H7 (cell line): ENCODE results near the gene CEP70. TPM values are rescaled to one million over a fixed set of nuclear protein-coding genes. Genes with fewer than 3 reads are reported as not detected.
A peak's percentile ranks its signal among the peaks of the same experiment; 100 is the strongest.
"Not testable (repeated sequence)": the region's sequence is repeated elsewhere in the genome, so short reads cannot be mapped to it uniquely, and the experiment has no call there.

Experiments
- DNase-seq: peaks from one replicate; pipeline ENCODE4 v3.0.0; 2012
- H3K27me3 ChIP-seq: 2 replicates; pipeline ENCODE4 v1.6.0; 2011; ENCODE audit warnings: mild to moderate bottlenecking, low read length; ENCODE audit not compliant: control insufficient read depth, insufficient read depth
- H3K36me3 ChIP-seq: replicated peaks from 2 replicates; pipeline ENCODE4 v1.5.1; 2011; ENCODE audit warnings: low read length; ENCODE audit not compliant: control insufficient read depth, insufficient read depth
- H3K4me3 ChIP-seq: 2 replicates; pipeline ENCODE4 v1.5.1; 2011; ENCODE audit warnings: low read depth, mild to moderate bottlenecking, control low read depth, low read length, moderate library complexity; ENCODE audit not compliant: insufficient read depth
- total RNA-seq: library from RNA; depleted of rRNA; stranded (reverse); fragments of >200 nt; shearing (Covaris generic); gene quantifications from 2 replicates; pipeline ENCODE4 v1.2.3, GENCODE V29; 2014; rRNA removed

The CEP70 gene, protein sequence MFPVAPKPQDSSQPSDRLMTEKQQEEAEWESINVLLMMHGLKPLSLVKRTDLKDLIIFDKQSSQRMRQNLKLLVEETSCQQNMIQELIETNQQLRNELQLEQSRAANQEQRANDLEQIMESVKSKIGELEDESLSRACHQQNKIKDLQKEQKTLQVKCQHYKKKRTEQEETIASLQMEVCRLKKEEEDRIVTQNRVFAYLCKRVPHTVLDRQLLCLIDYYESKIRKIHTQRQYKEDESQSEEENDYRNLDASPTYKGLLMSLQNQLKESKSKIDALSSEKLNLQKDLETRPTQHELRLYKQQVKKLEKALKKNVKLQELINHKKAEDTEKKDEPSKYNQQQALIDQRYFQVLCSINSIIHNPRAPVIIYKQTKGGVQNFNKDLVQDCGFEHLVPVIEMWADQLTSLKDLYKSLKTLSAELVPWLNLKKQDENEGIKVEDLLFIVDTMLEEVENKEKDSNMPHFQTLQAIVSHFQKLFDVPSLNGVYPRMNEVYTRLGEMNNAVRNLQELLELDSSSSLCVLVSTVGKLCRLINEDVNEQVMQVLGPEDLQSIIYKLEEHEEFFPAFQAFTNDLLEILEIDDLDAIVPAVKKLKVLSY
- total RNA-seq: 19.6 and 37.8 TPM in 2 replicates

DNA sequence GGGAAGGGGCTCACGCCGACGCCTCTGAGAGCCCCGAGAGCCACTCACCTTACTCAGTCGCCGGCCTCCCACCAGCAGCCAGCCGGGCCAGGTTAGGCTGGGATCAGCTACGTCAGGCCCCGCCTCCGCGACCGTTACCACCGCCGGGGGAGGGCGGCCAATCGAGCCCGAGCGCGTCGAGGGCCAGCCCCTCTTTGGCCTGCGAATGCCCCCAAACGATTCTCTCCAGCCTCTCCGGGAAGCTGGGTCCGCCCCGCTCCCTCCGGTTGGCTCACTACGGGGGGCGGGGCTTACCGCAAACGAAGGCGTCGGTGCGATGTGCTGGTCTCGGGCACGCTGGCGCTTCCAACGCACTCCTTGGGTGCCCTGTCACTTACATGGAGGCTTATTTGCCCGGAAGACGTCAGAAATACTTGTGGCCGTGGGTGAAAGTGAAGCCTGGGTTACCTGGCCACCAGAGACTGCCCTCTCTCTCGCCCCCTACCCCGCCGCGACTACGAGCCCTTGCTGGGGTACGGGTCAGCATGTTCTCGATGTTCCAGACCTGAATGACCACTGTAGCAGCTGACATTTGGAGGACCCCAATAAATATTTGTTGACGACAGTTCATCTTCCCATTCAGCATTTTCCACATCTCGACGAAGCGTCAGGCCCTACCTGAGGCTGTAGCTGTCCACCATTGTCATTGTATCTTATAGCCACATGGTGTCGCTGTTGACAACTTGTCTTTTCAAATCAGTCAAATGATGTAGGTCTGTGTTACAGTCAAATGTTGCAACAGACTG, at the start of gene CEP70:
TSS of gene CEP70 (minus strand) at position 111 of the 785 bp plus-strand sequence. CDS start 21,333 bp downstream, outside the sequence.
- peak within 1 kb of the TSS; percentile 67 for H3K4me3 ChIP-seq
- H3K27me3 ChIP-seq: no peaks in the 10 kb centered on the region
- no peaks in the 10 kb centered on the region; the same call in 1 of the 2 replicates for H3K36me3 ChIP-seq
- DNase-seq: peak; percentile 94

DNA sequence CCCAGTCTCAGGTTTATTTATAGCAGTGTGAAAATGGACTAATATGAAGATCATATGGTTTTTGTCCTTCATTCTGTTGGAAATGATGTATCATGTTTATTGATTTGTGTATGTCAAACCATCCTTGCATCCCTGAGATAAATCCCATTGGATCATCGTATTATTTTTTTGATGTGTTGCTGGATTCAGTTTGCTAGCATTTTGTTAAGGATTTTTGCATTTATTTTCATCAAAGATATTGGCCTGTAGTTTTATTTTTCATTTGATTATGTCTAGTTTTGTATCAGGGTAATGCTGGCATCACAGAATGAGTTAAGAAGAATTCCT, 48.8 kb upstream of the CEP70 start:
- no peak for DNase-seq
- H3K36me3 ChIP-seq: no peaks in the 10 kb centered on the region
- no peaks in the 10 kb centered on the region for H3K27me3 ChIP-seq
- H3K4me3 ChIP-seq: no peak overlapping the region

DNA sequence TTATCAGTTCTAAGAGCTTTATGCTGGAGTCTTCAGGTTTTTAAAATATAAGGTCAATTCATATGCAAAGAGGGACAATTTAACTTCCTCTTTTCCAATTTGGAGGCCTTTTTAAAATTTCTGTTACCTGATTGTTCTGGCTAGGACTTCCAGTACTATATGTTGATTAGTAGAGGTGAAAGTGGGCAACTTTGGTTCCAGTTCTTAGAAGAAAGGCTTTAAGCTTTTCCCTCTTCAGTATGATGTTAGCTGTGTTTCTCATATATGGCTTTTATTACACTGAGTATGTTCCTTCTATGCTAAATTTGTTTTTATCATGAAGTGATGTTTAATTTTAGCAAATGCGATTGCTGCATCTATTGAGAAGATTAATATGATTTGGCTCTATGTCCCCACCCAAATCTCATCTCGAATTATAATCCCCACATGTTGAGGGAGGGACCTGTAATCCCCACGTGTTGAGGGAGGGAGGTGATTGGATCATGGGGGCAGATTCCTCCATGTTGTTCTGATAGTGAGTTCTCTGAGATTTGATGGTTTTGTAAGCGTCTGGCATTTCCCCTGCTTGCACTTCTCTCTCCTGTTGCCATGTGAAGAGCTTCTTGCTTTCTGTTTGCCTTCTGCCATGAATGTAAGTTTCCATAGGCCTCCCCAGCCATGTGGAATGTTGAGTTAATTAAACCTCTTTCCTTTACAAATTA, 48.3 kb upstream of the CEP70 start:
- no peak for DNase-seq
- no peaks in the 10 kb centered on the region for H3K36me3 ChIP-seq
- H3K4me3 ChIP-seq: no peak overlapping the region
- no peaks in the 10 kb centered on the region for H3K27me3 ChIP-seq

DNA sequence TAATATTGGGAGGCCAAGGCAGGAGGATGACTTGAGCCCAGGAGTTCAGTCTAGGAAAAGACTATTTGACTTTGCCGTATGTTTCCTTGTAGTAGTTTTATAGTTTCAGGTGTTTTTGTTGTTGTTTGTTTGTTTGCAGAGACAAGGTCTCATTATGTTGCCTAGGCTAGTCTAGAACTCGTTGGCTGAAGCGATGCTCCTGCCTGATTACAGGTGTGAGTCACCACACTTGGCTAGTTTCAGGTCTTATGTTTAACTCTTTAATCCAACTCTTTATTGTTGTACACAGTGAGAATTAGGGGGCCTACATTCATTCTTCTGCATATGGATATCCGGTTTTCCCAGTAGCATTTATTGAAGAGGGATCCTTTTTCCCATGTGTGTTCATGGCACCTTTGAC, 46.5 kb upstream of the CEP70 start:
- H3K36me3 ChIP-seq: no peaks in the 10 kb centered on the region
- H3K4me3 ChIP-seq: no peak overlapping the region
- H3K27me3 ChIP-seq: no peaks in the 10 kb centered on the region
- DNase-seq: no peak

DNA sequence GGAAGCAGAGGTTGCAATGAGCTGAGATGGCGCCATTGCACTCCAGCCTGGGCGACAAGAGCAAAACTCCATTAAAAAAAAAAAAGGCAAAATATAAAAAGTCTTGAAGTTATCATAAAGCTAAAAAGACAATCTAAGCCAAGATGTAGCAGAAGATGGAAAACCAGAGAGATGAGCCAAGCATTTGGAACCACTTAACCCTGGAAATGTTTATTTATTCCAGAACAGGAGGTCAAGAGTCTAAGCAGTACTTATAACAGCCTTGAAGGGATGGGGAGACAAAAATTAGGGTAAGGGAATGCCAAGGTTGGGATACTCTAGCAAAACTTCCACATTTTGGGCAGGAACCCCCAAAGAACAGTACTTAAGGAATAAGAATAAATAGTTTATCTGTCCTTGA, 44.6 kb upstream of the CEP70 start:
- DNase-seq: no peak
- H3K4me3 ChIP-seq: no peak overlapping the region
- no peaks in the 10 kb centered on the region for H3K27me3 ChIP-seq
- no peaks in the 10 kb centered on the region for H3K36me3 ChIP-seq

DNA sequence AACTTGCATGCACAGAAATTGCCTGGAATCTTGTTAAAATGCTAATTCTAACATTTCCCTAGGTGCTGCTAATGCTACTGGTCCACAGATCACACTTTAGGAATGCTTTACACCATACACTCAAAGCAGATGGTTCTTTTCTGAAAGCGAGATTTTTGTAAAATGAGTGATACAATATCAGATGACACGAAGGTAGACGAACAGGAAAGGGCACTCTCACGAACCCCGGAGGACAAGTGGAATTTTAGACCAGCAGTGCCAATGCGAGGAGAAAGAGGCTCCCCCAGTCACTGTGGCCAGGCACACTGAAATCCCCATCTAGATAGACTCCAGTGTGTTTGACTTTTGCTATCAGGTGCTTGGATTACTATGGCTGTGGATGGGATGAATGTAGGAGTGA, 35.5 kb upstream of the CEP70 start:
- DNase-seq: no peak
- no peaks in the 10 kb centered on the region for H3K36me3 ChIP-seq
- H3K4me3 ChIP-seq: no peak overlapping the region
- no peaks in the 10 kb centered on the region for H3K27me3 ChIP-seq

DNA sequence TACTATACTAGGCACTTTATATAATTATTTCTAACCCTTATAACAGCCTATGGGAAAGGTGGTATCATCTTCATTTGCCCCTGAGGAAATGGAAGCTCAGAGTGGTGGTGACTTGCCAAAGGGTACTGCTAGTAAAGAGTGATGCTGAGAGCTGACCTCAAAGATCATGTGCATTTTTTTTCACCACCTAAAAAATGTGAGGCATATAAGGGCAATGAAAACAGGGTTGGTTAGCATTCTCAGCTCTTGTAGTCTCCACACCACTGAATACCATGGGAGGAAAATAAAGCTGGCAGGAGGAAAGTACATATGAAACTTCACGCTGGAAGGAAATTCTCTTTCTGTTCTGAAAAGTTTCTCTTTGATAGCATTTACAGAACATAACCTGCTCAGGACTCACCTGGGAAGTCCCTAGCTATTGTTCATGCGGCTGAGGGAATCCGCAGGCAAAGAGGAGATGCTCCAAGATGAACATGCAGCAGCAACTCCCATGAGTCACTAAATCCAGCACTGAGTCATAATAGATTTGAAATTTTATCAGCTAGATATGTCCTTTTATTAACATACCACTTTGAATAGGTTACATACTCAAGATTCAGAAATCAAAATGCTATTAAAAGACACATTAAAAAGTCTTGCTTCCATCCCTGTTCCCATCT, 31.8 kb upstream of the CEP70 start:
- no peak overlapping the region for H3K4me3 ChIP-seq
- H3K36me3 ChIP-seq: no peaks in the 10 kb centered on the region
- no peaks in the 10 kb centered on the region for H3K27me3 ChIP-seq
- DNase-seq: no peak

DNA sequence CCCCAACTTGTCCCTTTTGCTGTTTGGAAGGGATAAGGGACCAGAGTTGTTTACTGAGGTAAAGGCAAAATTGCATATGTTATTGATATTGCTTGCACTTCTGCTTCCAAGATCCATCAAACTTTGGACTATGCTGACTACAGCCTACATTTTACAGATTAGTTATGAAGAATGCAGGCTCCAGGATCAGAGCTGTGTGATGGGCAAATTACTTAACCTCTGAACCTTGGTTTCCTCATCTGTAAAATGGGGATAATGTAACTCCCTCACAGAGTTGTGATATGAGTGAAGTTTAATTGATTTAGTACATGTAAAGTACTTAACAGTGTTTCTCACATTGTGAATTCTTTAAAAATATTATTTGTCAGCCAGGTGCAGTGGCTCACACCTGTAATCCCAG, 30.5 kb upstream of the CEP70 start:
- DNase-seq: no peak
- no peak overlapping the region for H3K4me3 ChIP-seq
- no peaks in the 10 kb centered on the region for H3K27me3 ChIP-seq
- H3K36me3 ChIP-seq: no peaks in the 10 kb centered on the region

DNA sequence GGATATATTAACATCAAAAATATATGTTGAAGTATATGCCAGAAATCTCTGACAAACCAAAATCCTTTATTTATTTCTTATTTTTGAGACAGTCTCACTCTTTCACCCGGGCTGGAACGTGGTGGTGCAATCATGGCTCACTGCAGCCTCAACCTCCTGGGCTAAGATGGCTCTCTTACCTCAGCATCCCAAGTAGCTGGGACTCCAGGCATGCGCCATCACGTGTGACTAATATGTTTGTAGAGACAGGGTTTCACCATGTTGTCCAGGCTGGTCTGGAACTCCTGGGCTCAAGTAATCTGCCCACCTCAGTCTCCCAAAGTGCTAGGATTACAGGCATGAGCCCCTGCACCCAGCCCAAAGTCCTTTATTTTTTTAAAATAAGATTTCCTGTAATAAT, 26.4 kb upstream of the CEP70 start:
- Histone ChIP-seq H3K36me3 (no peaks in the 10 kb centered on the region), H3K27me3 (no peaks in the 10 kb centered on the region), H3K4me3 (no peak overlapping the region)
- DNase-seq: no peak

DNA sequence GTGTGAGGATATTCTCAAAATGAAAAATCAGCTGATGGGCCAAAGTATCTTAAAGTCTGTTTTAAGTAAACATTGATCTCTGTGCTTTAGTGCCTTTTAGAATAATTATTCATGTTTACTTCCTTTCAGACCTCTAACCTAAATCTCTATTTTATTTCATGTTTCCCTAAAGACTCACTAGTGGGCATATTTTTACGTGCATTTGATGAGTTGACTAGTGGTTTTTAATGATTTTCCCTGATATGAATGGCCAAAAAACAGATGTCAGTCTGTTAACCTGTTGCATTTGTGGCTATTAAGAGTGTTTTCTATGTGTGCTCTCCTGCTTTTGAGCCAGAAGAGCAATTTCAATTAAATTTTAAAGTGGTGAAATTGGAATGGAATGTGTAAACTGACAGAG, 21.4 kb upstream of the CEP70 start:
- DNase-seq: no peak
- no peaks in the 10 kb centered on the region for H3K27me3 ChIP-seq
- no peak overlapping the region for H3K4me3 ChIP-seq
- no peaks in the 10 kb centered on the region for H3K36me3 ChIP-seq

DNA sequence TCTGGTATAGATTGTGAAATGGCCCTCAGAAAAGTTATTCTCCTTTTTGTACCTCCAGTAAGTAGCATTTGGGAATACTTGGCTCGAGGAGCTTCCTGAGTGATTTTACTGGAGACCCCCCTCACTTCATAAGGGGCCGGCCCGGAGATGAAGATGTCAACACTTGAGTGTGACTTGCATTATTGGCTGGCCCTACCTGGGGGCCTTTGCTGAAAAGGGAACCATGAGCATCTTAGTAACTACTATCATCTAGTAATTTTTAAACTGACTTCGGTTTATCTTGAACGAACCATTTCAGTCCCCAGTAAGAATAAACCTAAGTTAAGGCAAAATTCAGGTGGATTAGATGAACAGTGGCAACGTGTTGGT, 15.8 kb upstream of the CEP70 start:
- no peaks in the 10 kb centered on the region for H3K36me3 ChIP-seq
- H3K27me3 ChIP-seq: peaks cover 5% of the 10 kb centered on the region
- no peak overlapping the region; the same call in 1 of the 2 replicates for H3K4me3 ChIP-seq
- peak; percentile 26 for DNase-seq

DNA sequence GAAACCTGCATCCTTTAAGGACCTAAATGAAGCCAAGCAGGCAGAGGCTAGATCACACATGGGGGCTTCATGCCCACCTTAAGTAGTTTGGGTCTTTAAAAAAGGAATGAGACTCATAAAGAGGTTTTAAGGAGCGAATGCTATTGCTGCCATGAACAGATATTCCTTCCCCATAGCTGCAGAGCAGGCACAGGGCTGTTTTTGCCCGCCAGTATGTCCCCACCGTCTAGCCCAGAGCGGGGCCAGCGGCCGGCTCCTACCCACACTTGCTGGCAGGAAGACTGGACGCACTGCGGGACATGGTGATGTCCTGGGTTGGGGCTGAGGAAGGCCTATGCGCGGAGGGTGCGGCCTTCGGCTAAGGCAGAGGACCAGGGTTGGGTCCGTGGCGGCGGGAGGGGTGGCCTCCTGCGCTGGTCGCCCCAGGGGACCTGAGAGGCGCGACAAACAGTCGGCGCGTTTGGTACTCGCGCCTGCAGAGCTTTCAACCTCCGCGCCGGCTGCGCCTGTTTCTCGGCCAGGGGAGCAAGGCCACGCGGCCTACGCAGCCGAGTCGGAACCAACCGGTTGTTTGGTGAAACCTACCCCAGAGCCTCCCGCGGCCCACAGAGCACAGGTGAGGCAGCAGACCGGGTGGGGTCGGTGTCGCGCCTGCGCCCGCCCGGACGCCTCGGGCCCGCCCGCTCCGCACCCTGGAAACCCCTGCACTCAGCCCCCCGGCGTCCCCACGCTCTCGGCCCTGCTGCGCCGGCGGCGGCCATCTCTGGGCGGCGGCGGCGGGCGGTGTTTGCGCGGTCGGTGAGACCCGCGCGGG, 14.5 kb upstream of the CEP70 start, which contains the start of gene FAIM:
TSS of gene FAIM (plus strand) at position 450 of the 814 bp plus-strand sequence. CDS start 10,956 bp downstream, outside the sequence.
- peak; percentile 79 for DNase-seq
- H3K36me3 ChIP-seq: no peaks in the 10 kb centered on the region
- peak within 1 kb of the TSS; percentile 78 for H3K4me3 ChIP-seq
- H3K27me3 ChIP-seq: peaks cover 5% of the 10 kb centered on the region

DNA sequence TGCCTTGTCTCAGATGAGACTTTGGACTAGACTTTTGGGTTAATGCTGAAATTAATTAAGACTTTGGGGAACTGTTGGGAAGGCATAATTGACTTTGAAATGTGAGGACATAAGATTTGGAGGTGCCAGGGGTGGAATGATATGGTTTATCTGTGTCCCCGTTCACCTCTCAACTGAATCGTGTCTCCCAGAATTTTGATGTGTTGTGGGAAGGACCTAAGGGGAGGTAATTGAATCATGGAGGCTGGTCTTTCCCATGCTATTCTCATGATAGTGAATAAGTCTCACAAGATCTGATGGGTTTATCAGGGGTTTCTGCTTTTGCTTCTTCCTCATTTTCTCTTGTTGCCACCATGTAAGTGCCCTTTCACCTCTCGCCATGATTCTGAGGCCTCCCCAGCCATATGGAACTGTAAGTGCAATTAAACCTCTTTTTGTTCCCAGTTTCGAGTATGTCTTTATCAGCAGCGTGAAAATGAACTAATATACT, 10.1 kb upstream of the CEP70 start:
- not testable (repeated sequence) for H3K36me3 ChIP-seq, H3K4me3 ChIP-seq, H3K27me3 ChIP-seq, DNase-seq
